Astrocyte of the spinal cord (primary cell): Measurements from ENCODE around the gene KERA.
A peak's percentile ranks its signal among the peaks of the same experiment; 100 is the strongest.
"Not testable (repeated sequence)": the region's sequence is repeated elsewhere in the genome, so short reads cannot be mapped to it uniquely, and the experiment has no call there.

Experiments used
- DNase-seq: peaks from one replicate; pipeline ENCODE4 v3.0.0; 2011; ENCODE audit warnings: low read depth, low spot score
- H3K4me3 ChIP-seq: 2 replicates; pipeline ENCODE4 v1.5.1; 2011; ENCODE audit warnings: low read depth, mild to moderate bottlenecking, low read length, moderate library complexity
- CTCF ChIP-seq: IDR thresholded peaks from 2 replicates; pipeline ENCODE4 v1.5.1; 2012; ENCODE audit warnings: low read depth, mild to moderate bottlenecking, low read length, inconsistent platforms
- in situ Hi-C: cut with HindIII; loops from 2 replicates; pipeline ENCODE4 v1.10.0; 2017; ENCODE audit warnings: low sequenced_read_pairs

KERA gene

DNA sequence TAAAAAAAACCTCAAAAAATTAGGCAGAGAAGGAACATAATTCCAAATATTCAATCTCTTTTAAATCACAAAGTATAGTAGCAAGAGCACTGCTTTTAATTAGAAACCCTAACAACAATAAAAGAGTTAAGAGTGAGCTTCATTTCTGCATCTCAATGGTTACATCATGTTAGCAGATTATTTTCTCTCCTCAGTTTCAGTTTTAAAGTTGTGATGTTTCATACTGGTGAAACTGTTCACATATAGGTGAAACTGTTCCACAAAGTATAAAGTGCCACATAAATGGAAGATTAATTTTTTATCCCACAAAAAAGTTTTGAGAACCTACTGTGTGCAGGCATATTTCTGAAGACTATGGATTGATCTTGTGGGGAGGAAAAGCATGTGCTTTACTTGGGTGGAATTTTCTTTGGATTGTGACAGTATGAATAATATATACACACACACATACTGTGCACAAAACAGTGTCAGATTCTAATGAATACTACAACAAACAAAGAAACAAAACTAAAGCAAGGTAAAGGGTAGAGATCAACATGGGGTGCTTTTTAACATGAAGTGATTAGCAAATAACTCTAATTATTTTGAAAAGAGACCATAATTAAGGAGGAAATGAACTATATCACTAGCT is 36.3 kb upstream of the KERA start:
- TF ChIP-seq CTCF = no peak
- H3K4me3 ChIP-seq = no peak overlapping the region
- DNase-seq = peak; percentile 42
- in situ Hi-C loops = no loop called here

DNA sequence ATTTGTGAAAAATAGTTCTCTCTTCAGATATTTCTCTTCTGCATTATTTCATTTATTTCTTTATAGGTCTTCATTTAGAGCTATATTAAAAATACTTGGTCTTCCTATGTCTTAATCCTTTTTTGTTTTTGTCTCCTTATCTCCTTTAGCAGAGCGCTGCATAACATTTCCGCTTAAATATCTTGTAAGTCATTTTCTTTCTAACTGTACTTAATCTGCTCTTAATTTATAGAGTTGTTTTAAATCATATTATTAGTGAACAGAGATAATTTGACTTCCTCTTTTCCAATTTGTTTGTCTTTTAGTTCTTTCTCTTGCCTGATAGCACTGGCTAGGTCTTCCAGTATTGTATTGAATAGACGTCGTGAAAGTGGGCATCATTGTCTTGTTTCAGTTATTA is 35.5 kb upstream of the KERA start:
- in situ Hi-C loops = no loop called here
- DNase-seq = no peak
- TF ChIP-seq CTCF = no peak
- H3K4me3 ChIP-seq = no peak overlapping the region

GRCh38 chr12:91091916-91092715 is 34.3 kb upstream of the KERA start:
- H3K4me3 ChIP-seq = no peak overlapping the region
- in situ Hi-C loops = no loop called here
- no peak for TF ChIP-seq CTCF
- peak; percentile 29 for DNase-seq

DNA sequence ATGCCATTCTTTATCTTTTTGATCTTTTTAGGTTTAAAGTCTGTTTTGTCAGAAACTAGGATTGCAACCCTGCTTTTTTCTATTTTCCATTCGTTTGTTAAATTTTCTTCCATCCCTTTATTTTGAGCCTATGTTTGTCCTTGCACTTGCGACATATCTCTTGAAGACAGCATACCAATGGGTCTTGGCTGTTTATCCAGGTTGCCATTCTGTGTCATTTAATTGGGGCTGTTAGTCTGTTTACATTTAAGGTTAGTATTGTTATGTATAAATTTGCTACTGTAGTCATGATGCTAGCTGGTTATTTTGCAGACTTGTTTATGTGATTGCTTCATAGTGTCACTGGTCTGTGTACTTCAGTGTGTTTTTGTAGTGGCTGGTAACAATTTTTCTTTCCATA is 32.1 kb upstream of the KERA start:
- H3K4me3 ChIP-seq, in situ Hi-C loops, DNase-seq: not testable (repeated sequence)

- no peak overlapping the region for H3K4me3 ChIP-seq
- no peak for TF ChIP-seq CTCF
- no peak for DNase-seq
- in situ Hi-C loops = no loop called here
These were observed 22.2 kb upstream of the KERA start for GRCh38 chr12:91080041-91080440.

- DNase-seq = no peak
These were observed 20.7 kb upstream of the KERA start for GRCh38 chr12:91078501-91078900.

More at GRCh38 chr12:91078501-91078900, 20.7 kb upstream of the KERA start:
- TF ChIP-seq CTCF = no peak
- no peak overlapping the region for H3K4me3 ChIP-seq
- in situ Hi-C loops = no loop called here
